ENCODE data around the gene MYO1C.
"Not testable (repeated sequence)": the region's sequence is repeated elsewhere in the genome, so short reads cannot be mapped to it uniquely, and the experiment has no call there.

The MYO1C gene

DNA sequence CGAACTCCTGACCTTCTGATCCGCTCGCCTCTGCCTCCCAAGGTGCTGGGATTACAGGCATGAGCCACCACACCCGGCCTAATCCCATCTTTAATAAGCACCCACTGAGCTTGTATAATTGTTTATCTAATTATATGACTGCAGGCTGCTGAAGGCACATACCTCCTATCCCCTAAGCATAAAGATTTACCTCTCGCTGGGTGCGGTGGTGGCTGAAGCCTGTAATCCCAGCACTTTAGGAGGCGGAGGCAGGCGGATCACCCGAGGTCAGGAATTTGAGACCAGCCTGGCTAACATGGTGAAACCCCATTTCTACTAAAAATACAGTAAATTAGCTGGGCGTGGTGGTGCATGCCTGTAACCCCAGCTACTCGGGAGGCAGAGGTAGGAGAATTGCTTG is 72.3 kb downstream of the MYO1C start:
- no peak for DNase-seq

DNA sequence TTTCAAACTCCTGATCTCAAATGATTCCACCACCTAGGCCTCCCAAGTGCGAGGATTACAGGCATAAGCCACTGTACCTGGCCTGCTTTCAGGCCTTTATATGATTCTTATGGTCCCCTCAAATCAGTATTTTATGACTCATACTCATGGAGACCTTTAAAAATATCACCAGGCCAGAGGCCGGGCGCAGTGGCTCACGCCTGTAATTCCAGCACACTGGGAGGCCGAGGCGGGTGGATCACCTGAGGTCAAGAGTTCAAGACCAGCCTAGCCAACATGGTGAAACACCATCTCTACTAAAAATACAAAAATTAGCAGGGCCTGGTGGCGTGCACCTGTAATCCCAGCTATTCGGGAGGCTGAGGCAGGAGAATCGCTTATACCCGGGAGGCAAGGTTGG is 74.0 kb downstream of the MYO1C start:
- DNase-seq: not testable (repeated sequence)

DNA sequence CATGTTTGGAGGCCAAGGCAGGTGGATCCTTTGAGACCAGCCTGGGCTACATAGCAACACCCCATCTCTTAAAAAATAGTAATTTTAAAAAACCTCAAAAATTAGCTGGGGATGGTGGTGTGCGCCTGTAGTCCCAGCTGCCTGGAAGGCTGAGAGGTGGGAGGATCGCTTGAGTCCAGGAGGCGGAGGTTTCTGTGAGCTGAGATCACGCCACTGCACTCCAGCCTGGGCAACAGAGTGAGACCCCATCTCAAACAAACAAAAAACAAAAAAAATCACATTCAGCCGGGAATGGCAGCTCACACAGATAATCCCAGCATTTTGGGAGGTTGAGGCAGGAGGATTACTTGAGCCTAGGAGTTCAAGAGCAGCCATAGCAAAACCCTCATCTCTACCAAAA is 76.1 kb downstream of the MYO1C start:
- no peak for DNase-seq

DNA sequence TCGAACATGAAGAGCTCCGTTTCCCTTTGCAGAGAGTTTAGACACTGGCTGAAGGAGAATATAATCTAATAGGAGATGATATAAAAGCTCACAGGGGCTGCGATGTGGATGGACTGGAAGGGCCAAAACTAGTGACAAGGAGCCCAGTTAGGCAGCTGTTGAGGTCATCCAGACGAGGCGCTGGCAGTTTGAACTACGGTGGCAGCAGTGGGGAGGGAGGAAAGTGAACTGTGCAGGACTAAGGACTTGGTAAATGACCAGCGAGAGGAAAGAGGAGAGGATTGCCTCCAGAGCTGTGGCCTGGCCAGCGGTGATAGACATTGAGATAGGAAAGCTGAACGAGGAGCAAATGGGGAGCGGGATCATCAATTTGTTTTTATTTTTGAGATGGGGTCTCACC is 77.9 kb downstream of the MYO1C start:
- DNase-seq: no peak

Measured in DMS153 (cell line).